GM12891 (cell line): ENCODE data around the gene ARFGEF3.

Experiments used
- DNase-seq: peaks from one replicate; pipeline ENCODE4 v3.0.0; 2011; ENCODE audit warnings: low spot score; ENCODE audit not compliant: insufficient read length
- FAIRE-seq: peaks from 2 replicates; lab custom pipeline; 2011; peaks lifted over from hg19 to GRCh38; lab: Jason Lieb, UNC
- PAX5 ChIP-seq: IDR thresholded peaks from 2 replicates; pipeline ENCODE4 v1.6.1; 2011; ENCODE audit warnings: low read length, moderate library complexity, mild to moderate bottlenecking; ENCODE audit not compliant: insufficient read depth, severe bottlenecking
- POLR2A ChIP-seq: IDR thresholded peaks from 2 replicates; pipeline ENCODE4 v1.6.1; 2011; ENCODE audit warnings: low read depth, low read length, control low read depth
- POLR2AphosphoS5 ChIP-seq: IDR thresholded peaks from 2 replicates; pipeline ENCODE4 v1.6.1; 2011; ENCODE audit warnings: low read depth, low read length, control low read depth
- POU2F2 ChIP-seq: IDR thresholded peaks from 2 replicates; pipeline ENCODE4 v1.6.1; 2011; ENCODE audit warnings: low read depth, mild to moderate bottlenecking, control low read depth, low read length, moderate library complexity
- SPI1 ChIP-seq: IDR thresholded peaks from 2 replicates; pipeline ENCODE4 v1.6.1; 2011; ENCODE audit warnings: low read depth, low read length, control low read depth
- TAF1 ChIP-seq: IDR thresholded peaks from 2 replicates; pipeline ENCODE4 v1.6.1; 2011; ENCODE audit warnings: low read depth, low read length, control low read depth

ARFGEF3 gene

DNA sequence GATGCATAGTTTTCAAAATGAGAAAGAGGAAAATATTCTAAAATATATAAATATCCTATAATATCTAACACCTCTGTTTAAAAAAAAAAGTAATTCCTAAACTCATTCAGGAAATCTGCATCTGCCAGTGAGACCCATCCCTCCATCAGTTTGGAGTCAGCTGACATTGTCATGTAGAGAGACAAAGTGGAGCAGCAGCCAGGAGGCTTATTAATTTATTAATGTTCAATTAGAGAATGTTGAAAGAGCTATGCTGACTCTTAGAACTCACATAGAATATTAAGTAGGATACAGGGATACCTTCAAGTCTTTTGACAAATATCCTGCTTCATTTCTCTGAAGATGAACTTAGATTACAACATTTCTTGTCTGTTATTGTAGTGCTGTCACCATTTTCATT, 41.8 kb upstream of the ARFGEF3 start:
- FAIRE-seq, result no peak
- TF ChIP-seq SPI1, result no peak
- TF ChIP-seq POLR2AphosphoS5, result no peak
- no peak for TF ChIP-seq POU2F2
- TF ChIP-seq POLR2A, result no peak
- no peak for TF ChIP-seq TAF1
- no peak for TF ChIP-seq PAX5
- no peak for DNase-seq

GRCh38 chr6:138124096-138124495, 37.6 kb upstream of the ARFGEF3 start:
- TF ChIP-seq TAF1 (no peak), PAX5 (no peak), POU2F2 (no peak), POLR2AphosphoS5 (no peak), POLR2A (no peak), SPI1 (no peak)
- DNase-seq (no peak), FAIRE-seq (no peak)

DNA sequence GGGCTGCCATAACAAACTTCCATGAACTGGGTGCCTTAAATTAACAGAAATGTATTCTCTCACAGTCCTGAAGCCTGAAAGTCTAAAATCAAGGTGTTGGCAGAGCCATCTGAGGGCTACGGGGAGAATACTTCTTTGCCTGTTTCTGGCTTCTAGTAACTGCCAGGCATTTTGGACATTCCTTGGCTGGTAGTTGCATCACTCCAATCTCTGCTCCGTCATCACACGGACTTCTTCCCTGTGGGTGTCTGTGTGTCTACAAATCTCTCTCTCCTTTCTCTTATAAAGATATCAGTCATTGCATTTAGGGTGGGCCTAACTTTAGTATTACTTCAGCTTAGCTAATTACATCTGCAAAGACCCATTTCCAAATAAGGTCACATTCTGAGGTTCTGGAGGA, 33.6 kb upstream of the ARFGEF3 start:
- no peak for TF ChIP-seq POLR2A
- no peak for TF ChIP-seq POU2F2
- TF ChIP-seq POLR2AphosphoS5, result no peak
- no peak for TF ChIP-seq TAF1
- no peak for TF ChIP-seq PAX5
- no peak for TF ChIP-seq SPI1
- FAIRE-seq, result no peak

DNA sequence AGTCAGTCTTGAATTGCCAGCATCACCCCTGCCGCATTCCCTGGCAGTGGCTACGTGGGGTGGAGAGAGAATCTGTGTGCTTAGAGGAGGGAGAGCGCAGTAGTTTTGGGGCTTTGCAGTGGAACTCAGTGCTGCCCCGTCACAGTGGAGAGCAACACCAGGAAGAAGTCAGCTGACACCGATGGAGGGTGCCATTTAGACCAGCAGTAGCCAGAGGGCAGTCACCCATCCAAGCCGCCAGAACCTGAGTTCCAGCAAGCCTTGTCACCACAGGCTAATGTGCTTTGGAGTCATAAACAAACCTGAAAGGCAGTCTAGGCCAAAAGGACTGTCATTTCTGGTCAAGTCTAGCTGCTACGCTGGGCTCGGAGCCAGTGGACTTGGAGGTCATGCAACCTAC, 32.5 kb upstream of the ARFGEF3 start:
- DNase-seq, result no peak
- TF ChIP-seq POU2F2 (no peak), POLR2AphosphoS5 (no peak), POLR2A (no peak), SPI1 (no peak), PAX5 (no peak), TAF1 (no peak)
- no peak for FAIRE-seq

More for the DNA sequence above, 33.6 kb upstream of the ARFGEF3 start:
- DNase-seq, result no peak

- no peak for TF ChIP-seq SPI1
- no peak for TF ChIP-seq PAX5
- no peak for TF ChIP-seq POU2F2
- TF ChIP-seq POLR2AphosphoS5, result no peak
- TF ChIP-seq TAF1, result no peak
- no peak for TF ChIP-seq POLR2A
- no peak for DNase-seq
- FAIRE-seq, result no peak
These were observed 18.9 kb upstream of the ARFGEF3 start for GRCh38 chr6:138142806-138143205.

DNA sequence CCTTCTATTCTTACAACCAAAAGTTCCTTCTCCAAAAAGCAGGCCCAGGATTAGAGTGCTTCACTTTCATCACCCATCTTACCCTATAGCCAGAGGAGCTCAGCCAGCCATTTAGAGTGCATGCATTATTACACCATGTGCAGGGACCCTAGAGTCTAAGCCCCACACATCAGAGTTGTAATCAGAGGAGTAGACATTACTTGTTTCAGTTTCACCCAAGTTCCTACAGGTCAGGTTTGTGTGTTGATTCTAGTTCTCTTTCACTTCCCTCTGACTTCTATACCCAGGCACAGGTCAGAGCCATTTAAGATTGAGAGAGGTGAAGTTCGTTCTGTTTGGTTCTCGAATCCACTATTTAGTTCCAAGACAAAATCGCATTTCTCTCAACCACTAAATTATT, 16.3 kb upstream of the ARFGEF3 start:
- TF ChIP-seq POLR2A (no peak), PAX5 (no peak), SPI1 (peak; percentile 69), POLR2AphosphoS5 (no peak)
- DNase-seq (no peak), FAIRE-seq (peak; percentile 63)

DNA sequence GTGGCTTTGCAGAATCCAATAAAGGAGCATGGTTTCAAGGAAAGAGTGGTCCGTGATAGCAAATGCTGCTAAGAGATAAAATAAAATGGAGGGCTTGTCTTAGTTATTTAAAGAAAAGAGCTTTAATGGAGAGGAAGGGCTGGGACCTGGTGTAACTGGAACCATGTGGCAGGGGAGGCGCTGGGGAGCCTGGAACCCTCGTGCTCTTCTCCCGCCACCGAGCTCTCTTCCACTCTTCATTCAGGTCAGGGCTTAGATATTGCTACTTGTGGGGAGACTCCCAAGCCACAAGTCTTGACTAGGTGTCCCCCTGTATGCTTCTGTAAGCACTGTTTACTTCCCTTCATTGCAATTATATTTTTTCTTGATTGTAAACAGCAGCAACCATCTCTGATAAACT, 15.2 kb upstream of the ARFGEF3 start:
- no peak for TF ChIP-seq SPI1
- no peak for TF ChIP-seq POU2F2
- TF ChIP-seq POLR2AphosphoS5, result no peak
- no peak for TF ChIP-seq POLR2A
- TF ChIP-seq PAX5, result no peak
- TF ChIP-seq TAF1, result no peak
- FAIRE-seq, result no peak
- DNase-seq, result no peak

GRCh38 chr6:138155443-138155842, 6.3 kb upstream of the ARFGEF3 start:
- FAIRE-seq (no peak), DNase-seq (no peak)
- TF ChIP-seq POLR2A (no peak), SPI1 (no peak), TAF1 (no peak), POLR2AphosphoS5 (no peak), POU2F2 (no peak), PAX5 (no peak)

- TF ChIP-seq POU2F2 (no peak), SPI1 (no peak), POLR2AphosphoS5 (no peak)
- DNase-seq (no peak), FAIRE-seq (no peak)
These were observed 3.6 kb upstream of the ARFGEF3 start for GRCh38 chr6:138157986-138158638.

DNA sequence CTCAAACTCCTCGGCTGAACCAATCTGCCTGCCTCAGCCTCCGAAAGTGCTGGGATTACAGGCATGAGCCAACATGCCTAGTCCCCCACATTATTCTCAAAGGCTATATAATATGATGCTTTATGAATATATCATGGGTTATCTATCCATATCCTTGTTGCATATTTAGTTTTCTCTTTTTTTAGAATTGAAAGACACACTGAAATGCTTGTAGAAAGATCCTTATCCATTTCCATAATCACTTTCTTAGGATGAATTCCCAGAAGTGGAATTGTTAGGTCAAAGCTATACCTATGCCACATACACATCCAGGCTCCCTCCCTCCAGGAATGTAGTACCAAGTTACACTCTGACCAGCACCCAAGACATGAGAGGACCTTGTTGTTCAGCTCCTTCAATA, 2.5 kb upstream of the ARFGEF3 start:
- DNase-seq (no peak), FAIRE-seq (no peak)
- TF ChIP-seq TAF1, result no peak
- TF ChIP-seq SPI1, result no peak
- no peak for TF ChIP-seq POU2F2
- TF ChIP-seq POLR2A, result no peak
